MV-4-11 (cell line): ENCODE data around the gene CDC42BPB.

Experiments used
- DNase-seq: peaks from one replicate; lab custom pipeline; 2025; lab: John Stamatoyannopoulos, UW

CDC42BPB gene

DNA sequence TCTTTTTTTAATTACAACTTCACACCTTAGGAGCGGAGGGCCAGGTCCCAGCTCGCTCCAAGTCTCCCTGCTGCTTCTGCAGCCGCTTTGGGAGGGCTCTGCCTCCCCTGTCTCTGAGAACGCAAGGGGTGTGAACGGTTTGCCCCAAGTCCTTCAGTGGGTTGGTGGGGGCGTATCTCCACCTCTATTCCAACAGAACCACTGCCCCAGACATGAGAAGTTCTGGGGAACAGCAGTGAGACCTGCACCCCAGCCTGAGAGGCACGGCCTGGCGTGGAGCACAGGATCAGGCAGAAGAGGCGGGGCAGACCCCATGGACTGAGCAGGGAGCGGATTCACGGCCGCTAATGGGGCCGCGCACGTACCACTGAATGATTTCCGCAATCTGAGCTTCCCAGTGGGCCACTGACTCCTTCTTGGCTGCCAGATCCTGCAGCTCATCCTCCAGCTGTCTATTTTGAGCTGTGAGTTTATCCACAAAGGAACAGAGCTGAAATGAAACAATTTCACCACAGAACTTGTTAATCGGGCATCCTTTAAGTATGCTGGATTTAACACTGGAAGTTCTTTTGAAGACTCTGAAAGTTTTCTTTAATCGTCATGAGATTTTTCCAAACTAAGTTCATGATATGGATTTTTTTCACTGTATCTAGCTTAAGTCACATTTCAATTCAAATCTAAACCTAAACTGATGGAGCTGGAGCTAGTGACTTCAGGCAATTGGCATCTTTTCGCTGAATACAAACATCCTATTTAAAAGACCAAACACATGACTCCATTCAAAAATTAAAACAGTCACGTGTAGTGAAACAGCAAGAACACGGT is 90.5 kb downstream of the CDC42BPB start:
- DNase-seq = no peak

DNA sequence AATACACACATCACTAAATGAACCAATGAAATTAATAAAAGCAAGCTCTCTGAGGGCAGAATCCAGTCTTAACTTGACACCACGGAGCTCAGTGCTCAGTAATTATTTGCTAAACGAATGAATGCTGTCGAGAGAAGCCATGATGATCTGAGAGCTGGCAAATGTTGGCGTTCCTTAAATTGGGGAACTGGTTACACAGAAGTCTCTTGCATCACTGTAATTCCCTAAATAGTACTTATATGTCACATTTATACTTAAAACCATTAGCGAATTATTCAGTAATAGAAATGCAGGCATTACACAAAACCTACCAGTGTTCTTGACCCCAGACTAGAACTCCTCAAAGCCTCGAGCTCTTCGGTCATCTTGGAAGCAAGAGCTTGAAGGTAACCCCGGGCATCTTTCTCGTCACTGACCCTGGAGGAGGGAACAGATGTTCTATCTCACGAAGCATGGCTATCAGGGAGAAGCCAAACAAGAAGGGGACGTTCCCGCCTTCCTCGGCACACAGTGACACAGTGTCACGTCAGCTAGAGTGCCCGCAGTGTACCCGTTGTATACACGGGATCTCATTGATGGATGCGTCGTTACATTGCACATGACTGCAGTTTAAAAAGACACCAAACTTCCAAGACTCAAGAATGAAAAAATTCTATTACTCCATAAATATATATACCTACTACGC is 91.2 kb downstream of the CDC42BPB start:
- DNase-seq = peak; percentile 55

DNA sequence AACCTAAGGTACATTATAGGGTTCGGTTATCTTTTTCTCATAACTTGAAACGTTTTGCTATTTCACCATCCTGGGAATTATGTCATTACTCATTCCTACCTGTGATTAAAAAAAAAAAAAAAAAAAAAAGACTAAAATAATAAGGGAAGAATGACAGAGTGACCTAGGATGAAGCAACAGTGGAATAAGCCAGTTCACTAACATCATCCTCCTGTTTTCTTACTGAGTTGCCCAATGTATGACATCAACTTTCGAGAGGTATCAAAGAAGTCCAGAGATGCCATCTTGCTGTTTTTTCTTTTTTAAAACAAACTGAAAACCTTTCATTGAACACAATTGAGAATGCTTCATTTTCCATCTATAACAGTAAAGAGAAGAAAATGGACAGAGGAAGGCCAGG is 92.1 kb downstream of the CDC42BPB start:
- no peak for DNase-seq

DNA sequence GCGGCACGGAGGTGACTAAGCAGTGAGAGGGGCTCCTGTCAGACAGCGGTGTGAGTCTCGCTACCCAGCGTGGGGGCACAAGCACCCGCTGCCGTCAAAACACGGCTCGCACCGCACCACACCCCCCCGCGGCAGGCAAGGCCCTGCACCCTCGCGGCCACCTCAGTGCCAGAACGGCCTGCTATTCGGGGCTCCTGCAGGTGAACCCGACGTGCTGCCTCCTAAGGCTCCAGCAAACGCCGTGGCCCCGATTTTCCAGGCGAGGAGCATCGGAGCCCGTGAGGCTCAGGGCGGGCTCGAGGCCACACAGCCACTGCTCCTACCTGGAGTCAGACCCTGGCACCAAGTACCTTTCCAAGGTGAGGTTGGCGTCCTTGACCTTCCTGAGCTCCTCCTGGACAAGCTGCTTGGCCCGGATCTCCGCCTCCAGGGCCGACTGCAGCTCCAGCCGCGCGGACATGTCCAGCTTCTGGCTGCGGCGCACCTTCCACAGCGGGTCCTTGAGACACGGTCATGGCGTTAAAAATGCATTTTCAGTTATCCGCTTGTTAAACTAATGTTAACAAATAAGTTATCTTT is 93.1 kb downstream of the CDC42BPB start:
- DNase-seq = no peak

DNA sequence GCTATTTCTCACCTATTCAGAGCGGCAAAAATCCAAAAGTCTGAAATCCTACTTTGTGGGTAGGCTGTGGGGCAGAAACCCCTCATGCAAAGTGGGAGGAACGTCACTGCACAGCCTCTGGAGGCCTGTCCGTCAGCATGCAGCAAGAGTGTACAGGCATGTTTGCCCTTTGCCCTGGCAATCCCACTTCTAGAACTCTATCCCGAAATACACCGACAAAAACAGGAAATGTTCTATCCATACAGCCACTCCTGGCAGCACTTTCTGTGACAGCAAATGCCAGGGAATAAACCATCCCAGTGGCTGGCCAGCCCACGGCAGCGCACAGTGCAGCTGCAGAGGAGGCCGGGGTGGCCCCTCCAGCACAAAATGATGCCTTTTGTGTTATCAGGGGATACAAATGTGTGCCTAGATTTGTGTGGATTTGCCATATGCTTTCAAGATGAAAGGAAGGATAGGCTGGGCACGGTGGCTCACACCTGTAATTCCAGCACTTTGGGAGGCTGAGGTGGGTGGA is 95.2 kb downstream of the CDC42BPB start:
- no peak for DNase-seq

DNA sequence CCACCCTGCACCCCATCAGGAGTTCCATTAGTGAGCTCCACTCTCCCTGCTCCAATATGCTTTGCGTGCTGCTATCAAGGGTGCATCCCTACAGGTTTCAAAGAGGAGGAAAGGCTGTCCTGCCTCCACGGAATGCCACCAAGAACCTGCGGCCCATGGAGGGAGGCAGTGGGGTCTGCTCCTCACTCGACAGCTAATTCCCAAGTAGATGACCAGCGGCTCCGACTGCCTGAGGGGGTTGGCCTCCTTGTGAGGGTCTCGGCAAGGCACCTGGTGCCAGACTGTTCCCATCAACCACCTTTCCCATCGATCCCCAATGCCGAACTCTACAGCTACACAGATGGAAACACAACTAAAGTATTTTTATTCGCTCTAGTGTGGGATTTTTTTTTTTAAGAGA is 98.9 kb downstream of the CDC42BPB start:
- DNase-seq = no peak

DNA sequence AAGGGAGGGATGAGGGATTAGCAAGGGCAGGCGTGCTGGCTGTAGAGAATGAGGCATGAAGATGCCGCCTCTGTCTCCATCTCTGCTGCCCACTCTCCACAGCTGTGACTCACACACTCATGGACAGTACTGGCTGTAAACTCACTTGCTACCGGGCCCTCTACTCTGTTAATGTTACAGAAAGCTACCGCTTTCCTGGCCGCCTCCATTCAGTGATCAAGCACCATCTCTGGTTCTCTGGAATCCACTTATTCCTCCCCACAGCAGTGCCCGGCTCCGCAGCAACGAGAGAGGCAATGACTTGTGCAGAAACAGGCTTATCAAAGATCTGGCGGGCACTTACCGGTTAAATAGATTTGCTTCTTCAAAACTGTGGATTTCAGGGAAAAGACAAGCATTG is 100.1 kb downstream of the CDC42BPB start:
- no peak for DNase-seq

DNA sequence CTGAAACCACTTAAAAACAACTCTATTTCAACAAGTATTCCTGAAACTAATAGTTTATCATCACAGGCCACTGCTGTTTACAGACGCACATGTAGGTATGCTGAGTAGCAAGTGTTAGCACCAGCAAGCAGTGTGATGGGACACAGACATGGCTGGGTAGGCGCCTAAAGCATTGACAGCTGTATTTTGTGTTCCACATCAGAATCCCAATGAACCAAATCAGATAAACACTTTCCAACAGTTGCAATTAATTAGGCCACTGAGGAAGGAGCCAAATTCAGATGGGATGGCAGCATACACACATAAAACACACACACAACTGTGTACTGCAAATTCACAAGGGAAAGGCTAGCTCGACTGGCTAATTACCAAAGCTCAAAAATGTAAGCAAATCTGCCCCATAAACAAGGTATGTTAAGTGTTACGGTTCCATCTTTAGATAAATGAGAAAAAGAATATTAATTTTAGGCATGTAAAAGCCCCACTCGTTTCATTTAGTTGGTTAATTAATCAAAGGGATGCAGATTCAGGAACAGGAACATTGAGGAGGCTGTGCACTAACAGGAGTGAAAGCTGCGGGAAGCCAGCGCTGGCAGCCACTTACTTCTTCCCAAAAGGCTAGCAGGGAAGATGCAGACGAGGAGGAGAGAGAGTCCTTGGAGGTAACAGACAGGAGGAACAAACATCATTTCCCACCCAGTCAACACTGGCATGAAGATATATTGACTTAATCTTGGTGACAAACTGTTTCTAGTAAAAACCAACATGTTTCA is 101.5 kb downstream of the CDC42BPB start:
- DNase-seq = no peak

DNA sequence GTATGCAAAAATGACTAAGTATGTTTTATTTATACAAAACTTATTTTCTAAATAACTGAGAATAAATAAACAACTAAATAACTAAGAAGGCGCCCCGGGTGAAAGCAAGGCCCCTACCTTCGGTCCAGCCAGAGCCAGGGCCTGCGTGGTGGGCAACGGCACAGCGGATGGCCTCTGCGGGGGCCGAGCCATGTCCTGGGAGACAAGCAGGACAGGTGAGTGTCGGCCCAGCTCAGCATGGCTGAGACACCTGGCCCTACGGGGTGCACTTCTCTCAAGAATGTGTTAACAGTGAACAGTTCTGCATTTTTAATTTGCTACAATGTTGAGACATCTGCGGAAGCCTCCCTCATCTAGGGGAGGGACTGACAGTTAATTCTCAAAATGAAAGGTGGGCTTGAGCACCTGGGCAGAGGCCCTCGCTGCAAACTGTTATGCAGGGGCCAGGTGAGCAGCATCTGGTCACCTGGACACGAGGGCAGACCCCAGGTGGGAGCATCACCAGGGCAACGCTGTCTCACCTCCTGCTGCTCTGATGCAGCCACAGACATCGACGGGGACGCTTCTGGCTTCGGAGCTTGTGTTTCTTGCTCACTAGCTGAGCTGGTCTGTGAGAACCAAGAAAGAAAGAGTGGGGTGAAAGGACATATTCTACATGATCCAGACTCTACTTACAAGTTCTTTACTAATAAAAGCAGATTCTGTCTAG is 103.1 kb downstream of the CDC42BPB start:
- no peak for DNase-seq

DNA sequence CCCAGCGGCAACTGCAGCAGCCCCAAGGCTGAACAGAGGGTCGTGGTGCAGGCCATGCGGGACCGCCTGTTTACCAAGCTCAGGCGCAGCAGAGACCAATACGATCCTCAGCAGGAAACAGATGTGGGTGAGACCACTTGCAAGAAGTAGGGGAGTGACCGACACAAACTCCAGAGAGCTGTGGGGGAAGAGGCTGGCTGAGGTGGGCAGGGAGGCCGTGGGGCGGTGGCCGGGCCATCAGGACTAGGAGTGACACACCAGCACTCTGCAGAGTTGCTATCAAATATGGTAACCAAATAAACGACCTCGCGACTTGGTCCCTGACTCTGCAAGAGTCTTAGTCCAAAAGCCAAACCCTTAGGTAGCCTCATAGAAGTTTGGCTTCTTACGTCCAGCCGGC is 104.2 kb downstream of the CDC42BPB start:
- DNase-seq = no peak

DNA sequence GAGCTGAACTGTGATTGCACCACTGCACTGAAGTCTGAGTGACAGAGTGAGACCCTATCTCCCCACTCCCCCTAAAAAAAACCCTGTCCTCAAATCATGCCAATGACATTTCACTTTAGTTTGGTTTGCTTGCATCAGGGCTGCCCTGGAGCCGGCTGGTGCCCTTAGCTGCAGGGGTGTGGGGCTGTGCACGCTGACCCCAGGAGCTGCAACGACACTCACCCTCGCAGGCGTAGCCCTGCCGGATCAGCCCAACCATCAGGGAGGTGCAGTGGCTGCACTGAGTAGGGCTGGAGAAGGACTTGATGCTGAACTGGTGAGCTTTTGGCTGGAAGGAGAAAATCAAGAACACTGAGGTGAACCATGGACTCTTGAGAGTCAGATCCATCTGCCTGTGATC is 105.1 kb downstream of the CDC42BPB start:
- DNase-seq = no peak

DNA sequence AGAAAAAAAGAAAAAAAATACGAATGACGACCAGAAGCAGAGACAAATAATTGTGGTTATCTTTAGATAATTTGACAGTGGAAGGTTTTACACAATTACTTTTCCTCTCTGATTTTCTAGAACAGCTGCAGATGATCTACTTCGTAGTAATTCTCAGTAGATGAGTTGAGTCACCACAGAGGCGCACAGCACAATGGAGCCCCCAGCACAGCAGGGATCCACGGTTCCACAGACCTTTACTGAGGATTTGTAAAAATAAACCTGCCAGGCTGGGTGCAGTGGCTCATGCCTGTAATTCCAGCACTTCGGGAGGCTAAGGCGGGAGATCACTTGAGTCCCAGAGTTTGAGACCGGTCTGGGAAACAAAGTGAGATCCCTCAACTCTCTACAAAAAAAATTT is 105.5 kb downstream of the CDC42BPB start:
- no peak for DNase-seq

DNA sequence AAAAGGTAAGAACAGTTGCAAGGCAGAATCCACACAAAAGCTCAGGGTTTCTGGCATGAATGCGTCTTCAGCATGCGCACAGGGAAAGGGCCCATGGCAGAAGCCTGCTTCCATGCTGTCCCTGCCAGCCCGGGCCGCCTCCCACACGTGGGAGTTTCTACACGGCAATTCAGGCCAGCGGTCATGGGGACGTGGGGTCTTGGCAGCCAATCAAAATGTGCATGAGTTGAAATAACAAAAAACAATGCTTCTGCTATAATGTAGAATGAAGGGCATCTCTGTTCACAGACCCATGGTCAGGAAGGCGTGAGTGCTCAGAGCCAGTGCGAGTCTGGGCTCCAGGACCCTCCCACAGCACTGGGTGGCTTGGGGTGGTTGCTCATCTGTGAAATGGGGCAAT is 106.3 kb downstream of the CDC42BPB start:
- no peak for DNase-seq

DNA sequence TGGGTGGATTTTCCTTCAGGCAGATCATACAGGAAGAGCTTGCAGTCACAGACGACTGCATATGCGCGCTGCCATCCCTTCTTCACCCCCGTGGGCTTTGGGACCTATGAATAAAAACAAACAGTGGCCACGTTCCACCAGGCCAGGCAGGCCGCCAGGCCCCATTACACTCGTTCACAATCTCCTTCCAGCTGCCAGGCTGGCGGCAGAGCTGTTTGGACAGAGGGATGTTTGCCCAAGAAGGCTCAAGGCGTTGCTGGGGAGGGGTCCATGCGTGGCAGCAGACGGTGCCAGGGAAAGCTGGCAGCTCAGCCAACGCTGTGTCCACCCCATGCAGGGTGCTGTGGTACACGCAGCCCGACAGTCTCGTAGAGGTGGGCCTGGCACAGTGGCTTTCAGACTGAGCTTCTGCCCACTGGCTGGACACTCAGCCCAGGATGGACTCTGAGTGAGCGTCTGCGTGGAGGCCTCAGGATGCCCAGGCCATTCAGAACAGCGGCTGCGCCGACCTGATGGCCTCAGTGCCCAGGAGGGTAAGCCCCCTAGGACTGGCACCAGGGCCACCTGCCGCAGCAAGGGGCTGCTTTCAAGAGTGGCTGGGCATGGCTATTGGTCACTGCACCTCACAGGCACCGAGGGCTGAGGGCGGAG is 107.4 kb downstream of the CDC42BPB start:
- DNase-seq = no peak

DNA sequence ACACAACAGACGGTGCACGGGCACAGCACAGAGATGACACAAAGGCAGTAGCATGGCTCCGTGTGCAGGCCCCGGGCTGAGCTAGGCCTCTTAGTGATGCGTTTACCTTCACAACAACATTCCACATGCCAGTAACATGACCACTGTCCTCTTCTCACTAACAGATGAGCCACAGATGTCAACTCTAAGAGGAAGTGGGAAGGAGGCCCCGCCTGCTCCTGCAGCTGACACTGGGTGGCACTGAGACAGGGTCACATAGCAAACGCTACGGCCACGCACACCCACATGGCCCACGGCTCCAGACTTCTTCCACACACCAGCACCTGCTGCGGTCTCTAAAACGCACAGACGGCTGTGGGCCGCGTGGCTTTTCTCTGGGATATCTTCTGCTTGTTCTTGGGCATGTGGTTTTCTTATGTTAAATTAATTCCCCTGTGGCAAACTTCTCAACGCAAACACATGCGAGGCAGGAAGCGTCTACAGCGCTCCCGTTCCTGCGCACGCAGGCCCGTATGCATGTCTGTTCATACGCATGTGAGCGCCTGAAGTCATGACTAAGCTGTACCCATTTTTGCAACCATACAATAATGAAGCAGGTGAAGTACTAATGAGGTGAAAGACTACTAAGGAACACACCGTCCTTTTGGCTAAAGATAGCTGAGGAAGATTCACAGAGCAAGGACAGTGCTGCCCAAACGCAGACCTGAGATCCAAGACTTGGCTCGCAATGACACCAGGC is 108.1 kb downstream of the CDC42BPB start:
- peak; percentile 97 for DNase-seq

DNA sequence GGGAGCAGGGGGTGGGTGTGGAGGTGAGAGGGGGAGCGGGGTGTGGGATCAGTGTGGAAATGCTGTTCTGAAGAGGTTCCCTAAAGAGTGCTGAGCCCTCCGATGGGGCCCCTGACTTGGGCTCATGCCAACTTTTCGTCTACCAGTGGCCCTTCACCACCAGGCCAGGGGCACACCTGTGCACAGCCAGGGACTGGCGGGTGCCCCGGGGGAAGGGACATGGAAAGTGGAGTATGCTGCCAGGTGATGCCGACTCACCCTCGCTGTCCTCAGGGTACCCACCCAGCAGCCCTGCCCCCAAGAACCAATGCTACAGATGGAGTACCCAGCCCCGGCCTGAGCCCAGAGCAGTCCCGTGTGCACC is 108.7 kb downstream of the CDC42BPB start:
- no peak for DNase-seq

DNA sequence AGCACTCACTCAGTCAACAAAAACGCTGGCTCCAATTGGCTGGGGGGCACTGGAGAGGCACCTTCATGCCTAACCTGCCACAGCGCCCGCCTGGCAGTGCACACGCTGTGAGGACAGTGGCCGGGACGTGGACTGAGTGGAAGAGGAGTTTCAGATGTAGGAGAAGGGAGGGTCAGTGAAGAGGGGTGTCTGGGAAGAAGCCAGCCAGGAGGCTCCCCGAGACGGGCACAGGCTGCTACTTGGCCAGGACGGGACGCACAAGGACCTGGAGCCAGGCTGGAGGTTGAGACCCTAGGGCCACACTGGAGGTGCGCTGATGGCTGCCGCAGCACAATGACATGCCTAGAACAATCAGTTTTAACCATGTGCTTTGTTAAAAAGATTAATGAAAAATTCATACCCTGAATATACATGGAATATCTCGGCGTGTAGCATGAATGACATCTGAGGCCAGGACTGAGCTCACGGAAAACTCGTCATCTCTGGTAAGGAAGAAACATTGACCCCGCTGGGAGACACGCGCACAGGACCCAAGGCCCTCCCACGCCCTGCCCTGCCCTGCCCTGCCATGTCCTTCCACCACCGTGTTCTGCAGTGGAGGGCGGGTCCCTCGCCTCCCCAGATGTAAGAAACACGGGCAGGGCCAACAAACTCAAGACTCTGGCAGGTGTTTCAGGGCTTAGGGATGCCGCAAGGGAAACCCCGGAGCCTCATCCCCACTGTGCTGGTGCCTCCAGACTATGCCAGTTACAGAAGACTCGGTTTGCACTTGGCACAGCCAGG is 109.8 kb downstream of the CDC42BPB start:
- no peak for DNase-seq

DNA sequence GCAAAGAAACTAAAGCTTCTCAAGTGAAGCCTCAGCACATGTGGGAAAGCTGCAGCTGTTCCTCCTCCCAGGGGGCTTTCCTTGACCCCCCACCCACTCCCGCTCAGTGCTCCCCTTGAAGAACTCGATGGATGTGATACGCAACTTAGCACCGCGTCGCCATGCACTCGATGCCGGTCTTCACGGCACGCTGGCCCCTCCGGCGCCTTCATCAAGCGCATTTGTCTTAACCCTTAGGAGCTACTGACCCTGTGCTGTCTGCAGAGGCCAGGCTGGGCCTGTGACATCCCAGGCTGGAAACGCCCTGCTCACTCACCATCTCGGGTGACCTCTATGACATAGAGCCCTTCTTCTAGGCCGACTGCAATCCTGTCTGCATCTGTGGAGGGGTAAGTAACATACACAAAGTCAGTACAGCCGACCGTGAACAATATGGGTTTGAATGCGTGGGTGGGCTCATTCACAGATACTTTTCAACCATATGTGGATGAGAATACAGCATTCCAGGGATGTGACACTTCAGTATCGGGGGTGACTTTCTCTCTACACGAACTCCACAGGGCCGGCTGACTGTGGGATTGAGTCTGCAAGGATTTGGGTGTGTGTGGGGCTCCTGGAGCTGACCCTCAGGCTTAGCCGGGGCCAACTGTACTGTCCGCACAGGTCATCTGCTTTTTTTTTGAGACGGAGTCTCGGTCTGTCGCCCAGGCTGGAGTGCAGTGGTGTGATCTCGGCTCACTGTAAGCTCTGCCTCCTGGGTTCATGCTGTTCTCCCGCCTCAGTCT is 111.8 kb downstream of the CDC42BPB start:
- no peak for DNase-seq
